Right renal pelvis (tissue), 4 donors: Measurements from ENCODE around the gene TSEN54. TPM values are rescaled to one million over a fixed set of nuclear protein-coding genes. Genes with fewer than 3 reads are reported as not detected.

Experiments used
- polyA plus RNA-seq, 4 donors: library from polyadenylated mRNA; unstranded; fragments of 120-200 nt; gene quantifications; one replicate each; pipeline ENCODE4 v1.2.1, GENCODE V29; 2013; ENCODE audit not compliant: insufficient read length in 4 of 4

Gene TSEN54
- polyA plus RNA-seq, 4 donors, result 38.9 to 49.2 (median 48.1) TPM

Other genes starting within 250 kb of the TSEN54 start
- 10 to 100 TPM; 21.0 to 24.6 (median 22.9) TPM for gene MIF4GD, start 245.3 kb upstream of the TSEN54 start, polyA plus RNA-seq
- 1 to 10 TPM; 6.9 to 8.3 (median 7.5) TPM for gene SLC25A19, start 227.1 kb upstream of the TSEN54 start, polyA plus RNA-seq
- gene GRB2, start 110.8 kb upstream of the TSEN54 start, polyA plus RNA-seq, result 100 to 1,000 TPM in 3 of 4 donors, 10 to 100 TPM in 1; 99.6 to 118 (median 110) TPM
- gene TMEM94, start 59.9 kb upstream of the TSEN54 start, polyA plus RNA-seq, result 10 to 100 TPM; 77.7 to 99.0 (median 81.1) TPM
- 10 to 100 TPM; 33.6 to 35.2 (median 34.0) TPM for gene CASKIN2, start 991 bp upstream of the TSEN54 start, polyA plus RNA-seq
- 10 to 100 TPM; 50.2 to 77.0 (median 55.8) TPM for gene LLGL2, start 9.2 kb downstream of the TSEN54 start, polyA plus RNA-seq
- gene MYO15B, start 71.3 kb downstream of the TSEN54 start, polyA plus RNA-seq, result 100 to 1,000 TPM in 3 of 4 donors, 10 to 100 TPM in 1; 97.6 to 182 (median 151) TPM
- 1 to 10 TPM; 4.0 to 9.1 (median 6.2) TPM for gene SMIM5, start 116.9 kb downstream of the TSEN54 start, polyA plus RNA-seq
- 10 to 100 TPM; 33.7 to 46.5 (median 38.7) TPM for gene RECQL5, start 150.6 kb downstream of the TSEN54 start, polyA plus RNA-seq
- 100 to 1,000 TPM in 2 of 4 donors, 10 to 100 TPM in 2; 96.9 to 103 (median 100) TPM for gene SAP30BP, start 150.8 kb downstream of the TSEN54 start, polyA plus RNA-seq
- 10 to 100 TPM in 3 of 4 donors, 1 to 10 TPM in 1; 8.9 to 15.0 (median 12.2) TPM for gene ITGB4, start 204.9 kb downstream of the TSEN54 start, polyA plus RNA-seq
- 10 to 100 TPM; 22.7 to 47.6 (median 23.8) TPM for gene GALK1, start 248.7 kb downstream of the TSEN54 start, polyA plus RNA-seq